Measurements from ENCODE around the gene GALM. TPM values are rescaled to one million over a fixed set of nuclear protein-coding genes. Genes with fewer than 3 reads are reported as not detected.

Gene GALM
- total and polyA plus RNA-seq, 10 of the 15 experiments (the other 5 are each of a cell fraction or from before 2014, with no cell fraction given), result 1.1 to 4.0 (median 1.7) TPM

DNA sequence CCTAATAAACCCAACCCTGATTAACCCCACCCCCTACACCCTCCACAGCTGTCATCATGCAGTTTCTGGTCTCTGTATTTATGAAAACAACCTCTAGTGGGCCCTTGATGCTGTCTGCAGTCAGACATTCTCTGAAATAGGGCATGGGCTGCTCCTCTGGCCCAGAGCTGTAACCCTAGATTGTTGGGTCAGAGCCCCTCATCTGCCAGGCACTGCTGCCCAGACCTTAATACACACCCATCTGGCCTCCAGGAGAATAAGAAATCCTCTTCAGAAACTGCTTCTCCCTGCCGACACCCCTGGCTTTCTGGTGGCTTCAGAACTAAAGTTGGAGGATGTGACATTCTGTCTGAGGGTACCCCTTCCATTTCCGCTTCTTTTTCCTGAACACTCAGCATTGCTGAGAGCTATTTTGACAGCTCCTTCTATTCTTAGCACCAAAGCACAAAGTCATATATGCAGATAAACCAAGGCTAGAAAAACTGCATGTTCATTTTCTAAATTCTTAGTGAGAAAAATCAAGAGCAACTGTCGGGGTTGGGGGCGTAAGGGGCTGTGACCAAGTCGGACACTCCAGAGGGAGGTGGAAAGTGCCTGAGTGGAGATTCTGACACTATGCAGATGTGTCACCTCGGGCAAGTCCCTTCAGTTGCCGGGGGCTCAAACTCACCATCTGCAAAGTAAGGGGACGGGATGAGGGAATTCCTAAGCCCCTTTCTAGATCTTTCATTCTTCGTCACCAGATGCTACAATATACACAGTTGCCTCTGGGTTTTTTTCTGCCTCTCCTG lies 56.6 kb downstream of the GALM start (continued):
- TF ChIP-seq, protein P1, sequence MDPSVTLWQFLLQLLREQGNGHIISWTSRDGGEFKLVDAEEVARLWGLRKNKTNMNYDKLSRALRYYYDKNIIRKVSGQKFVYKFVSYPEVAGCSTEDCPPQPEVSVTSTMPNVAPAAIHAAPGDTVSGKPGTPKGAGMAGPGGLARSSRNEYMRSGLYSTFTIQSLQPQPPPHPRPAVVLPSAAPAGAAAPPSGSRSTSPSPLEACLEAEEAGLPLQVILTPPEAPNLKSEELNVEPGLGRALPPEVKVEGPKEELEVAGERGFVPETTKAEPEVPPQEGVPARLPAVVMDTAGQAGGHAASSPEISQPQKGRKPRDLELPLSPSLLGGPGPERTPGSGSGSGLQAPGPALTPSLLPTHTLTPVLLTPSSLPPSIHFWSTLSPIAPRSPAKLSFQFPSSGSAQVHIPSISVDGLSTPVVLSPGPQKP (IDR thresholded peaks at IDR 0.05; ENCODE audit: low read depth, low read length), result no peak
- TF ChIP-seq SMARCA5 (IDR thresholded peaks at IDR 0.05) (no peak), IKZF1 (conservative IDR thresholded peaks at IDR 0.05) (peak; percentile 66; the same call in 1 of the 2 replicates), YY1 (IDR thresholded peaks at IDR 0.05; ENCODE audit: low read depth, low read length) (no peak), ZBED1 (IDR thresholded peaks at IDR 0.05; ENCODE audit: borderline replicate concordance) (no peak; the same call in 1 of the 2 replicates), IRF4 (IDR thresholded peaks at IDR 0.05; ENCODE audit: low read depth, low read length) (no peak), EGR1 (IDR thresholded peaks at IDR 0.05; ENCODE audit: borderline replicate concordance in 1 of 2, low read depth in 2 of 2, low read length in 2 of 2) (peak in 1 of 2 experiments; percentile 19; a peak in 1 of 3 replicates), RAD21 (IDR thresholded peaks at IDR 0.05; ENCODE audit: insufficient read depth, low read depth, low read length) (peak; percentile 46), TCF3 (IDR thresholded peaks at IDR 0.05; ENCODE audit: borderline replicate concordance, insufficient read depth, low read depth, low read length) (0 out of 2 replicates have a peak, but pooled peaks have one; percentile 26), JUNB (IDR thresholded peaks at IDR 0.05) (peak; percentile 69), KAT2A (conservative IDR thresholded peaks at IDR 0.05; ENCODE audit: control insufficient read depth, low read depth, low read length) (no peak), CHD4 (IDR thresholded peaks at IDR 0.05) (no peak), ZNF384 (IDR thresholded peaks at IDR 0.05; ENCODE audit: borderline replicate concordance, low read depth, low read length) (no peak), CREB1 (IDR thresholded peaks at IDR 0.05; ENCODE audit: low read depth) (peak; percentile 24; the same call in 1 of the 2 replicates), RBBP5 (conservative IDR thresholded peaks at IDR 0.05) (no peak), NBN (IDR thresholded peaks at IDR 0.05) (0 out of 2 replicates have a peak, but pooled peaks have one; percentile 32), BRCA1 (IDR thresholded peaks at IDR 0.05; ENCODE audit: low read depth, low read length) (no peak)
- TF ChIP-seq, protein P2, sequence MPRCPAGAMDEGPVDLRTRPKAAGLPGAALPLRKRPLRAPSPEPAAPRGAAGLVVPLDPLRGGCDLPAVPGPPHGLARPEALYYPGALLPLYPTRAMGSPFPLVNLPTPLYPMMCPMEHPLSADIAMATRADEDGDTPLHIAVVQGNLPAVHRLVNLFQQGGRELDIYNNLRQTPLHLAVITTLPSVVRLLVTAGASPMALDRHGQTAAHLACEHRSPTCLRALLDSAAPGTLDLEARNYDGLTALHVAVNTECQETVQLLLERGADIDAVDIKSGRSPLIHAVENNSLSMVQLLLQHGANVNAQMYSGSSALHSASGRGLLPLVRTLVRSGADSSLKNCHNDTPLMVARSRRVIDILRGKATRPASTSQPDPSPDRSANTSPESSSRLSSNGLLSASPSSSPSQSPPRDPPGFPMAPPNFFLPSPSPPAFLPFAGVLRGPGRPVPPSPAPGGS (IDR thresholded peaks at IDR 0.05; ENCODE audit: borderline replicate concordance, insufficient read depth, low read depth, low read length, poor library complexity, severe bottlenecking), result peak; percentile 7
- TF ChIP-seq, protein P3, sequence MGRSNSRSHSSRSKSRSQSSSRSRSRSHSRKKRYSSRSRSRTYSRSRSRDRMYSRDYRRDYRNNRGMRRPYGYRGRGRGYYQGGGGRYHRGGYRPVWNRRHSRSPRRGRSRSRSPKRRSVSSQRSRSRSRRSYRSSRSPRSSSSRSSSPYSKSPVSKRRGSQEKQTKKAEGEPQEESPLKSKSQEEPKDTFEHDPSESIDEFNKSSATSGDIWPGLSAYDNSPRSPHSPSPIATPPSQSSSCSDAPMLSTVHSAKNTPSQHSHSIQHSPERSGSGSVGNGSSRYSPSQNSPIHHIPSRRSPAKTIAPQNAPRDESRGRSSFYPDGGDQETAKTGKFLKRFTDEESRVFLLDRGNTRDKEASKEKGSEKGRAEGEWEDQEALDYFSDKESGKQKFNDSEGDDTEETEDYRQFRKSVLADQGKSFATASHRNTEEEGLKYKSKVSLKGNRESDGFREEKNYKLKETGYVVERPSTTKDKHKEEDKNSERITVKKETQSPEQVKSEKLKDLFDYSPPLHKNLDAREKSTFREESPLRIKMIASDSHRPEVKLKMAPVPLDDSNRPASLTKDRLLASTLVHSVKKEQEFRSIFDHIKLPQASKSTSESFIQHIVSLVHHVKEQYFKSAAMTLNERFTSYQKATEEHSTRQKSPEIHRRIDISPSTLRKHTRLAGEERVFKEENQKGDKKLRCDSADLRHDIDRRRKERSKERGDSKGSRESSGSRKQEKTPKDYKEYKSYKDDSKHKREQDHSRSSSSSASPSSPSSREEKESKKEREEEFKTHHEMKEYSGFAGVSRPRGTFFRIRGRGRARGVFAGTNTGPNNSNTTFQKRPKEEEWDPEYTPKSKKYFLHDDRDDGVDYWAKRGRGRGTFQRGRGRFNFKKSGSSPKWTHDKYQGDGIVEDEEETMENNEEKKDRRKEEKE (IDR thresholded peaks at IDR 0.05), result no peak
- TF ChIP-seq, protein P4, sequence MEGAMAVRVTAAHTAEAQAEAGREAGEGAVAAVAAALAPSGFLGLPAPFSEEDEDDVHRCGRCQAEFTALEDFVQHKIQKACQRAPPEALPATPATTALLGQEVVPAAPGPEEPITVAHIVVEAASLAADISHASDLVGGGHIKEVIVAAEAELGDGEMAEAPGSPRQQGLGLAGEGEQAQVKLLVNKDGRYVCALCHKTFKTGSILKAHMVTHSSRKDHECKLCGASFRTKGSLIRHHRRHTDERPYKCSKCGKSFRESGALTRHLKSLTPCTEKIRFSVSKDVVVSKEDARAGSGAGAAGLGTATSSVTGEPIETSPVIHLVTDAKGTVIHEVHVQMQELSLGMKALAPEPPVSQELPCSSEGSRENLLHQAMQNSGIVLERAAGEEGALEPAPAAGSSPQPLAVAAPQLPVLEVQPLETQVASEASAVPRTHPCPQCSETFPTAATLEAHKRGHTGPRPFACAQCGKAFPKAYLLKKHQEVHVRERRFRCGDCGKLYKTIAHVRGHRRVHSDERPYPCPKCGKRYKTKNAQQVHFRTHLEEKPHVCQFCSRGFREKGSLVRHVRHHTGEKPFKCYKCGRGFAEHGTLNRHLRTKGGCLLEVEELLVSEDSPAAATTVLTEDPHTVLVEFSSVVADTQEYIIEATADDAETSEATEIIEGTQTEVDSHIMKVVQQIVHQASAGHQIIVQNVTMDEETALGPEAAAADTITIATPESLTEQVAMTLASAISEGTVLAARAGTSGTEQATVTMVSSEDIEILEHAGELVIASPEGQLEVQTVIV (IDR thresholded peaks at IDR 0.05; ENCODE audit: borderline replicate concordance, partially characterized antibody), result no peak
- TF ChIP-seq, protein P5, sequence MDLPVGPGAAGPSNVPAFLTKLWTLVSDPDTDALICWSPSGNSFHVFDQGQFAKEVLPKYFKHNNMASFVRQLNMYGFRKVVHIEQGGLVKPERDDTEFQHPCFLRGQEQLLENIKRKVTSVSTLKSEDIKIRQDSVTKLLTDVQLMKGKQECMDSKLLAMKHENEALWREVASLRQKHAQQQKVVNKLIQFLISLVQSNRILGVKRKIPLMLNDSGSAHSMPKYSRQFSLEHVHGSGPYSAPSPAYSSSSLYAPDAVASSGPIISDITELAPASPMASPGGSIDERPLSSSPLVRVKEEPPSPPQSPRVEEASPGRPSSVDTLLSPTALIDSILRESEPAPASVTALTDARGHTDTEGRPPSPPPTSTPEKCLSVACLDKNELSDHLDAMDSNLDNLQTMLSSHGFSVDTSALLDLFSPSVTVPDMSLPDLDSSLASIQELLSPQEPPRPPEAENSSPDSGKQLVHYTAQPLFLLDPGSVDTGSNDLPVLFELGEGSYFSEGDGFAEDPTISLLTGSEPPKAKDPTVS (IDR thresholded peaks at IDR 0.05; ENCODE audit: low read depth, low read length), result peak; percentile 72; the same call in 1 of the 2 replicates
